ENCODE results near the gene NDST1. TPM values are rescaled to one million over a fixed set of nuclear protein-coding genes. Genes with fewer than 3 reads are reported as not detected.

The NDST1 gene
- polyA plus RNA-seq, 1 donor (not counting 4 experiments of a cell fraction or from before 2014, with no cell fraction given) = 24.9 TPM

GRCh38 chr5:150580917-150581316 is 73.0 kb downstream of the NDST1 start:
- H3K36me3 ChIP-seq (ENCODE audit: control insufficient read depth in 2 of 2, extremely low read depth in 1 of 2, insufficient read depth in 2 of 2, low read length in 2 of 2) = no peaks in the 10 kb centered on the region
- H3K4me2 ChIP-seq (ENCODE audit: control insufficient read depth, extremely low read depth, insufficient read depth, low read depth, low read length) = no peak overlapping the region
- DNase-seq (ENCODE audit: low read depth, low spot score) (no peak), FAIRE-seq (no peak)
- H3K4me1 ChIP-seq (ENCODE audit: control insufficient read depth, extremely low read depth, insufficient read depth, low read length) = no peaks in the 10 kb centered on the region
- H3K4me3 ChIP-seq (ENCODE audit: control insufficient read depth in 2 of 3, extremely low read depth in 1 of 3, insufficient read depth in 2 of 3, low read depth in 1 of 3, low read length in 3 of 3) = no peak overlapping the region
- peaks cover 16% of the 10 kb centered on the region for H3K27me3 ChIP-seq (ENCODE audit: control insufficient read depth, extremely low read depth, insufficient read depth, low read length)
- H3K9me3 ChIP-seq (ENCODE audit: control insufficient read depth, low read depth, low read length) = no peaks in the 10 kb centered on the region
- H3K9ac ChIP-seq (ENCODE audit: control insufficient read depth, extremely low read depth, insufficient read depth, low read length) = no peak overlapping the region
- dilution Hi-C loops (cut with MboI; ENCODE audit: extremely low pct_ligation_motif_present, low sequenced_read_pairs) = no loop called here
- TF ChIP-seq, protein P1, sequence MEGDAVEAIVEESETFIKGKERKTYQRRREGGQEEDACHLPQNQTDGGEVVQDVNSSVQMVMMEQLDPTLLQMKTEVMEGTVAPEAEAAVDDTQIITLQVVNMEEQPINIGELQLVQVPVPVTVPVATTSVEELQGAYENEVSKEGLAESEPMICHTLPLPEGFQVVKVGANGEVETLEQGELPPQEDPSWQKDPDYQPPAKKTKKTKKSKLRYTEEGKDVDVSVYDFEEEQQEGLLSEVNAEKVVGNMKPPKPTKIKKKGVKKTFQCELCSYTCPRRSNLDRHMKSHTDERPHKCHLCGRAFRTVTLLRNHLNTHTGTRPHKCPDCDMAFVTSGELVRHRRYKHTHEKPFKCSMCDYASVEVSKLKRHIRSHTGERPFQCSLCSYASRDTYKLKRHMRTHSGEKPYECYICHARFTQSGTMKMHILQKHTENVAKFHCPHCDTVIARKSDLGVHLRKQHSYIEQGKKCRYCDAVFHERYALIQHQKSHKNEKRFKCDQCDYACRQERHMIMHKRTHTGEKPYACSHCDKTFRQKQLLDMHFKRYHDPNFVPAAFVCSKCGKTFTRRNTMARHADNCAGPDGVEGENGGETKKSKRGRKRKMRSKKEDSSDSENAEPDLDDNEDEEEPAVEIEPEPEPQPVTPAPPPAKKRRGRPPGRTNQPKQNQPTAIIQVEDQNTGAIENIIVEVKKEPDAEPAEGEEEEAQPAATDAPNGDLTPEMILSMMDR (optimal IDR thresholded peaks at IDR 0.05 in 1 of 3, IDR thresholded peaks at IDR 0.05 in 1 of 3, conservative IDR thresholded peaks at IDR 0.05 in 1 of 3; ENCODE audit: extremely low read depth in 1 of 3, insufficient read depth in 2 of 3, low read length in 3 of 3) = no peak
- TF ChIP-seq EZH2 (IDR thresholded peaks at IDR 0.05; ENCODE audit: low read length) = no peak
- H3K27ac ChIP-seq (ENCODE audit: control insufficient read depth, insufficient read depth, low read length) = no peak overlapping the region
- no peaks in the 10 kb centered on the region for H3K79me2 ChIP-seq (ENCODE audit: control insufficient read depth, insufficient read depth, low read length)
- H4K20me1 ChIP-seq (ENCODE audit: control insufficient read depth, extremely low read depth, insufficient read depth, low read length) = no peaks in the 10 kb centered on the region
- H2AFZ ChIP-seq (ENCODE audit: control insufficient read depth, low read length) = no peak overlapping the region
- H3K9me1 ChIP-seq (ENCODE audit: control insufficient read depth, extremely low read depth, insufficient read depth, low read length) = no peaks in the 10 kb centered on the region

- H3K4me2 ChIP-seq (ENCODE audit: control insufficient read depth, extremely low read depth, insufficient read depth, low read depth, low read length) = no peak overlapping the region
- H3K9ac ChIP-seq (ENCODE audit: control insufficient read depth, extremely low read depth, insufficient read depth, low read length) = no peak overlapping the region
- H2AFZ ChIP-seq (ENCODE audit: control insufficient read depth, low read length) = no peak overlapping the region
- H3K36me3 ChIP-seq (ENCODE audit: control insufficient read depth in 2 of 2, extremely low read depth in 1 of 2, insufficient read depth in 2 of 2, low read length in 2 of 2) = no peaks in the 10 kb centered on the region
- no peak overlapping the region for H3K4me3 ChIP-seq (ENCODE audit: control insufficient read depth in 2 of 3, extremely low read depth in 1 of 3, insufficient read depth in 2 of 3, low read depth in 1 of 3, low read length in 3 of 3)
- peaks cover 16% of the 10 kb centered on the region for H3K27me3 ChIP-seq (ENCODE audit: control insufficient read depth, extremely low read depth, insufficient read depth, low read length)
- DNase-seq (ENCODE audit: low read depth, low spot score) = no peak
- no peaks in the 10 kb centered on the region for H3K9me1 ChIP-seq (ENCODE audit: control insufficient read depth, extremely low read depth, insufficient read depth, low read length)
- H3K4me1 ChIP-seq (ENCODE audit: control insufficient read depth, extremely low read depth, insufficient read depth, low read length) = no peaks in the 10 kb centered on the region
- dilution Hi-C loops (cut with MboI; ENCODE audit: extremely low pct_ligation_motif_present, low sequenced_read_pairs) = no loop called here
- no peak for TF ChIP-seq EZH2 (IDR thresholded peaks at IDR 0.05; ENCODE audit: low read length)
- TF ChIP-seq, protein P1 (optimal IDR thresholded peaks at IDR 0.05 in 1 of 3, IDR thresholded peaks at IDR 0.05 in 1 of 3, conservative IDR thresholded peaks at IDR 0.05 in 1 of 3; ENCODE audit: extremely low read depth in 1 of 3, insufficient read depth in 2 of 3, low read length in 3 of 3) = no peak
- no peaks in the 10 kb centered on the region for H4K20me1 ChIP-seq (ENCODE audit: control insufficient read depth, extremely low read depth, insufficient read depth, low read length)
- no peak for FAIRE-seq
- no peak overlapping the region for H3K27ac ChIP-seq (ENCODE audit: control insufficient read depth, insufficient read depth, low read length)
- H3K9me3 ChIP-seq (ENCODE audit: control insufficient read depth, low read depth, low read length) = no peaks in the 10 kb centered on the region
- H3K79me2 ChIP-seq (ENCODE audit: control insufficient read depth, insufficient read depth, low read length) = no peaks in the 10 kb centered on the region
These were observed 74.5 kb downstream of the NDST1 start for GRCh38 chr5:150582241-150583109.
